GM12801 (cell line): ENCODE data around the gene OR5AU1.

Experiments
- CTCF ChIP-seq: IDR thresholded peaks from one replicate; pipeline ENCODE4 v1.5.1; 2011; ENCODE audit warnings: control low read depth; ENCODE audit not compliant: insufficient read length; ENCODE audit errors: extremely low read depth

Gene OR5AU1

GRCh38 chr14:21133901-21134300, 22.0 kb downstream of the OR5AU1 start:
- TF ChIP-seq CTCF = no peak

DNA sequence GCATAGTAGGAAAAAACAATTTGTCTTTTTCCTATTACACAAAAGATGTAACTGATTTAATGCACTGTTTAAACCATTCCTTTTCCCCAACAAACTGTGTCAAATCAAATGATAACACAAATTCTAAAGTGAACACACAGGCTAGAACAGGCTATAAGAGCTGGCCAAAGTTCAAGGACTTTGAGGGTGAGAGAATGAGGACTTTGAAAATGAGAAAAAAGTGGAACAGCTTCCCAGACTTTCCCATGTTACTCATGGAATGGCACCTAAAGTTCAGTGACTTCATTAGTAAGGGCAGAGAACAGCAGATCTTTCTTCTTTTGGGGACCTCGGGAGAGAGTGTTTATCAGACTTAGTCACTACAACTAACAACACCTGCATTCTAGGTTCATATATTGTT, 32.4 kb downstream of the OR5AU1 start:
- TF ChIP-seq CTCF = no peak

DNA sequence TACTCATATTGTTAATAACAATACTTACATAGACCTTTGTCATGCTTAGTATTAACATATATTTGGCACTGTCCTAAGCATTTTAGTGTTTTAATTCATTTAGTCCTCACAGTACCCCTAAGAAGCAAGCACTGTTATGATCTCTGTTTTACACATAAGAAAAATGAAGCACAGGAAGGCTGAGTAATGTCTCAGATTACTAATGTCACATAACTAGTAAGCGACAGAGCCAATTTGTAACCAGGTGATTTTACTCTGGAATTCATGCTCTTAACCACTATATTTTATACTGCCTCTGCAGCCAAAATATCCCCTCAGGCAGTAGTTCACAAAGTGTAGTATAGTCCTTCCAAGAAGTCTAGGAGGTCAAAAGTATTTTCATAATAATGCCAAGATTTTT, 34.7 kb downstream of the OR5AU1 start:
- TF ChIP-seq CTCF = no peak

GRCh38 chr14:21120686-21121085, 35.2 kb downstream of the OR5AU1 start:
- no peak for TF ChIP-seq CTCF

DNA sequence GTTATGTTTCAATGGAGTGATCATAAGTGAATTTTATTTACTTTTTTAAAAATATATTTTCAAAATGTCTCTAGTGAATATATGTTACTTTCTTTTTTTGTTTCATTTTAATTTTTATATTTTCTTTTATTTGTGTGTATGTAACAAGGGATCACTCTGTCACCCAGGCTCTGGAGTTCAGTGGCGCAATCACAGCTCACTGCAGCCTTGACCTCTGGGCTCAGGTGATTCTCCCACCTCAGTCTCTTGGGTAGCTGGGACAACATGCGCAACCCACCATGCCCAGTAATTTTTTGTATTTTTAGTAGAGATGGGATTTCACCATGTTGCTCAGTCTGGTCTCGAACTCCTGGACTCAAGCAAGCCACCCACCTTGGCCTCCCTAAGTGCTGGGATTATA, 36.9 kb downstream of the OR5AU1 start:
- TF ChIP-seq CTCF = no peak

GRCh38 chr14:21113369-21113768, 42.5 kb downstream of the OR5AU1 start:
- TF ChIP-seq CTCF = no peak

DNA sequence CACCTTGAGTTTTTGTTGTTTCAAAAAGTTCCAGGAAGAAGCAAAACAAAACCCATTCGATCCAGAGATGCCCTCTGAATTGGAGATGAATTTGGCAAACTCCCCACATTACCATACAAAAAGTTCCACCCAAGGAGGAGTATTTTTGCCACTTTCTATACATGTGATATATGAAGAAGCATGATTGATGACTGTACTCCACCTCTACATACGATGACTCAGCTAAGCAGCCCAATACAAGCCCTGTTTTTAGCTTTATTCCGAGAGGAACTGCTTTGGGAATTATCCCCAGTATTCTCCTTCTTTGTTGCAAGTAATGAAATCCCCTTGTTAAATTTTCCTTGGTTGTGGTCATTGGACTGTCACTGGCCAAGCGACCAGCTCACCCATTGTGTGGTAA, 43.6 kb downstream of the OR5AU1 start:
- no peak for TF ChIP-seq CTCF
